Activated naive CD4-positive, alpha-beta T cell treated with anti-CD3 and anti-CD28 coated beads, Interleukin-2, amount 10 ng/mL, durations not matched to agents 7 days and 5 days (primary cell): ENCODE measurements around the gene LTBP1.
"Not testable (repeated sequence)": the region's sequence is repeated elsewhere in the genome, so short reads cannot be mapped to it uniquely, and the experiment has no call there.

Experiments used
- CTCF ChIA-PET: fragments of 350-600 bp; sonication (Branson Sonifier 250); formaldehyde crosslinking; loops from one replicate; lab custom pipeline; 2021; ENCODE audit warnings: antibody characterized with exemption; lab: Charles Lee
- DNase-seq: peaks from one replicate; pipeline ENCODE4 v3.0.0-alpha.2; 2020
- H3K27ac Mint-ChIP-seq: one replicate; pipeline ENCODE4 v1.8.0; 2021; ENCODE audit warnings: mild to moderate bottlenecking, moderate library complexity, mixed read lengths
- H3K27me3 Mint-ChIP-seq: one replicate; pipeline ENCODE4 v1.8.0; 2021; ENCODE audit warnings: mild to moderate bottlenecking, mixed read lengths
- H3K36me3 Mint-ChIP-seq: one replicate; pipeline ENCODE4 v1.8.0; 2021; ENCODE audit warnings: mixed read lengths
- H3K4me1 Mint-ChIP-seq: one replicate; pipeline ENCODE4 v1.8.0; 2021; ENCODE audit warnings: mixed read lengths
- H3K4me3 Mint-ChIP-seq: one replicate; pipeline ENCODE4 v1.8.0; 2021; ENCODE audit warnings: mild to moderate bottlenecking, moderate library complexity, mixed read lengths
- H3K9me3 Mint-ChIP-seq: one replicate; pipeline ENCODE4 v1.8.0; 2021; ENCODE audit warnings: mixed read lengths

LTBP1 gene

DNA sequence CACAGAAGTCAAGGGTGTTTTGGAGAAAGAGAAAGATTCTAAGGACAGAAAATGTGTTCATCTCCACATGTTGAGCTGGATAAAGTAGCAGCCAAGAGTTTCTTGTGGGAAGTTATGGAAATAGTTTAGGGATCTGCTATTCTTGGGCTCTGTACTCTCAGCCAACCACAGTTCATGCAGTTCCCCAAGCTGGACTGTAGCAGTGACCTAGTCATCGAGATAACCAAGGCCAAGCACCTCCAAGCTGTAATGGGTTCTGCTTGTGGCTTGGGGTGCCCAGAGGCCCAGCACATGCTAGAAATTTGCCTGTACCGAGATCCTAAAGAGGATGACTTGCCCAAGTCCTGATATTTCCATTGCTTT is 437.8 kb downstream of the LTBP1 start:
- no peak overlapping the region for H3K4me3 Mint-ChIP-seq
- CTCF ChIA-PET: interaction anchor here (1.4 kb wide), 1 partner anchor 12 kb away, joined by 3 read pairs; no protein-coding TSS in a partner anchor
- no peak overlapping the region for H3K27ac Mint-ChIP-seq
- H3K4me1 Mint-ChIP-seq: no peaks in the 10 kb centered on the region
- H3K9me3 Mint-ChIP-seq: no peaks in the 10 kb centered on the region
- peaks cover 7% of the 10 kb centered on the region for H3K27me3 Mint-ChIP-seq
- no peaks in the 10 kb centered on the region for H3K36me3 Mint-ChIP-seq
- DNase-seq: no peak

DNA sequence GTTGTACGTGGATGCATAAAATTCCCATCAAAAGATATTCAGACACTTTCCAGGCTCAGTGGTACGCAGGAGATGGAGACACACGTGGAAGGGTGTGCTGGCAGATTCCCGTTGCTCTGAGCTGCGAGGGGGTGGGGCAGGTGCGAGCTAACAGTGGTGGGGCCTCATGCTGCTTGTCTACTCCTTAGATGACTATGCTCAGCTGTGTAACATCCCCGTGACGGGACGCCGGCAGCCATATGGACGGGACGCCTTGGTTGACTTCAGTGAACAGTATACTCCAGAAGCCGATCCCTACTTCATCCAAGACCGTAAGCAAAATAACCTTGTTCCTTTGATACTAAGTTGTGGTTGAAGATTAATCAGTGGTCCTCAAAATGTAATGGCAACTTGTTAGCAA is 442.2 kb downstream of the LTBP1 start:
- H3K4me3 Mint-ChIP-seq: no peak overlapping the region
- peaks cover 4% of the 10 kb centered on the region for H3K27me3 Mint-ChIP-seq
- no peaks in the 10 kb centered on the region for H3K4me1 Mint-ChIP-seq
- H3K36me3 Mint-ChIP-seq: no peaks in the 10 kb centered on the region
- CTCF ChIA-PET: interaction anchor here (1.4 kb wide), 1 partner anchor 9 kb away, joined by 7 read pairs; no protein-coding TSS in a partner anchor
- no peaks in the 10 kb centered on the region for H3K9me3 Mint-ChIP-seq
- H3K27ac Mint-ChIP-seq: no peak overlapping the region
- DNase-seq: no peak

- CTCF ChIA-PET: interaction anchor here (0.7 kb wide), 1 partner anchor 199 kb away, joined by 4 read pairs; no protein-coding TSS in a partner anchor
- not testable (repeated sequence) for H3K27me3 Mint-ChIP-seq, H3K4me3 Mint-ChIP-seq, H3K27ac Mint-ChIP-seq, H3K36me3 Mint-ChIP-seq, H3K9me3 Mint-ChIP-seq, DNase-seq, H3K4me1 Mint-ChIP-seq
Measured at GRCh38 chr2:33389695-33390094, 442.9 kb downstream of the LTBP1 start.

DNA sequence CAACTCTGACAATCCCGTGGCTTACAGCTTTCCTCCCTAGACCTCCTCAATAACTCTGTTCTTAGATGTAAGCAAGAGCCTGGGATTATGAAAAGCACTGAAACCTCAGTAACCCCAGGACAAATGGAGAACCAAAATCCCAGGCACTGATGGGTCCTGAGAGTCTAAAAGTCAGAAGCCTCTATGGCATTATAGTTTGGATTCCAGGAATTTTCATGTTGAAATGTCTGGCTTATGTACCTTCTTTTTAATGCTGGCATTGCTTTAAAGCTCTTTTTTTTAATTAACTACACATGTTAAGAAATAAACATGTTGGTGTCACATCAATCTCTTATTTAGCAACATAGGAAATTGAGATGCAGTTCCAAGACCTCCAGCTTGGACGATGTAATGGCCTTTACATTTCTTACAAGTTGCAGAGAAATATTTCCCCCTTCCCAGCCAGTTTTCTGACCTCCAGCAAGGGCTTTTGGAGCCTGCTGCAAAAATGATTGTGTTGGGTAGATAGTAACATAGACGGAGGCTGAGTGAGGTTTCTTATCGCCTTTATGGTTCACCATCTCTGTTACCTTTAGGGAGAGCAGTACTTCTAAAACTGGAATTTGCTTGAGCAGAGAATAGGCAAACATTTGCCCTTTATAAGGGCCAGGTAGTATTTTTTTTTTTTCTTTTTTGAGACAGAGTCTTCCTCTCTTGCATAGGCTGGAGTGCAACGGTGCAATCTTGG is 444.9 kb downstream of the LTBP1 start:
- no peak overlapping the region for H3K4me3 Mint-ChIP-seq
- H3K27me3 Mint-ChIP-seq: no peaks in the 10 kb centered on the region
- no peaks in the 10 kb centered on the region for H3K36me3 Mint-ChIP-seq
- H3K4me1 Mint-ChIP-seq: no peaks in the 10 kb centered on the region
- no peak for DNase-seq
- no peak overlapping the region for H3K27ac Mint-ChIP-seq
- no peaks in the 10 kb centered on the region for H3K9me3 Mint-ChIP-seq
- CTCF ChIA-PET: interaction anchor here (1.0 kb wide), 1 partner anchor 10 kb away, joined by 4 read pairs; no protein-coding TSS in a partner anchor

- no peak for DNase-seq
- no peaks in the 10 kb centered on the region for H3K4me1 Mint-ChIP-seq
- H3K27ac Mint-ChIP-seq: no peak overlapping the region
- H3K27me3 Mint-ChIP-seq: no peaks in the 10 kb centered on the region
- CTCF ChIA-PET: no interaction called here
- no peaks in the 10 kb centered on the region for H3K9me3 Mint-ChIP-seq
- no peak overlapping the region for H3K4me3 Mint-ChIP-seq
- H3K36me3 Mint-ChIP-seq: no peaks in the 10 kb centered on the region
Measured at GRCh38 chr2:33392366-33392765, 445.6 kb downstream of the LTBP1 start.

DNA sequence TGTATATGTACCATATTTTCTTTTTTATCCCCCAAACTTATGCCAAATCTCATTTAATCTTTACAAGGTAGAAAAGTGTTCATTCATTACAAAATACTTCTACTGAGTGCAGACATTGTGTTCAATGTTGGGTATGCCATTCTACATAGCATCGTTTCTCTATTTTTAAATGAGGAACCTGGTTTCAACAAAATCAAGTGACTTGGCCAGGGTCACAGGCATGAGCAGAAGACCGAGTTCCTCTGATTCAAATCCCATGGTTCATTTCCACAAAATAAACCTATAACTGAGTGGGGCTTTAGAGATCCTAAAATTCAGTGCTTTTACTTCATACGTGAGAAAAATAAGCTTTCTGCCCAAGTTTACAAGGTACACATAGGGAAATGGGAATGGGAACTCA is 448.3 kb downstream of the LTBP1 start:
- Mint-ChIP-seq H3K4me1 (no peaks in the 10 kb centered on the region), H3K36me3 (no peaks in the 10 kb centered on the region), H3K27ac (no peak overlapping the region), H3K9me3 (no peaks in the 10 kb centered on the region), H3K27me3 (no peaks in the 10 kb centered on the region), H3K4me3 (no peak overlapping the region)
- CTCF ChIA-PET: interaction anchor here (1.0 to 1.2 kb wide), 4 partner anchors 37 to 188 kb away, joined by 3 to 7 read pairs (median 3); no protein-coding TSS in a partner anchor
- no peak for DNase-seq

GRCh38 chr2:33395655-33396249 is 449.0 kb downstream of the LTBP1 start:
- no peaks in the 10 kb centered on the region for H3K36me3 Mint-ChIP-seq
- H3K4me3 Mint-ChIP-seq: no peak overlapping the region
- H3K9me3 Mint-ChIP-seq: no peaks in the 10 kb centered on the region
- H3K27me3 Mint-ChIP-seq: no peaks in the 10 kb centered on the region
- DNase-seq: peak; percentile 68
- no peaks in the 10 kb centered on the region for H3K4me1 Mint-ChIP-seq
- CTCF ChIA-PET: interaction anchor here (0.6 to 1.2 kb wide), 7 partner anchors 22 to 253 kb away, joined by 3 to 7 read pairs (median 3); no protein-coding TSS in a partner anchor
- H3K27ac Mint-ChIP-seq: no peak overlapping the region

GRCh38 chr2:33404321-33404720 is 457.6 kb downstream of the LTBP1 start:
- Mint-ChIP-seq H3K36me3 (no peaks in the 10 kb centered on the region), H3K4me3 (no peak overlapping the region), H3K9me3 (no peaks in the 10 kb centered on the region), H3K27ac (no peak overlapping the region), H3K27me3 (no peaks in the 10 kb centered on the region), H3K4me1 (no peaks in the 10 kb centered on the region)
- CTCF ChIA-PET: no interaction called here
- DNase-seq: no peak

DNA sequence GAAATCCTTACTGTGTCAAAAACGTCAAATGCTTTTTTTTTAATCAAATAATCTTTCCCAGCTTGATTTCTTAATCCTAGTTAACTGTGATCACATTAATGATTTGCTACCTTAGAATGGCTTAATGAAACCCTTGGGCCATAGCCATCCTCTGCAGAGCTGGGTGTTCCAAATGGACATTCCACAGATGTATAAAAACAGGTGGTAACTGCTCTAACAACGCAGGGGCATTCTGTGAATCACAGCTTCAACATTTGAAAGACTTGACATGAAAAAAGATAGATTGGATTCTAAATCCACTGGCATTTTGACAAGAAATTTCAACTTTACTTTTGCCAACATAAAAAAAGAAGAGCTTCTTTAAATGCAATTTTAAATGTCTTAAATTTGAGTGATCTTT is 459.9 kb downstream of the LTBP1 start:
- no peaks in the 10 kb centered on the region for H3K9me3 Mint-ChIP-seq
- CTCF ChIA-PET: interaction anchor here (0.6 kb wide), 1 partner anchor 530 kb away, joined by 3 read pairs; no protein-coding TSS in a partner anchor
- no peak for DNase-seq
- H3K4me1 Mint-ChIP-seq: no peaks in the 10 kb centered on the region
- no peaks in the 10 kb centered on the region for H3K27me3 Mint-ChIP-seq
- H3K4me3 Mint-ChIP-seq: no peak overlapping the region
- no peaks in the 10 kb centered on the region for H3K36me3 Mint-ChIP-seq
- H3K27ac Mint-ChIP-seq: no peak overlapping the region

DNA sequence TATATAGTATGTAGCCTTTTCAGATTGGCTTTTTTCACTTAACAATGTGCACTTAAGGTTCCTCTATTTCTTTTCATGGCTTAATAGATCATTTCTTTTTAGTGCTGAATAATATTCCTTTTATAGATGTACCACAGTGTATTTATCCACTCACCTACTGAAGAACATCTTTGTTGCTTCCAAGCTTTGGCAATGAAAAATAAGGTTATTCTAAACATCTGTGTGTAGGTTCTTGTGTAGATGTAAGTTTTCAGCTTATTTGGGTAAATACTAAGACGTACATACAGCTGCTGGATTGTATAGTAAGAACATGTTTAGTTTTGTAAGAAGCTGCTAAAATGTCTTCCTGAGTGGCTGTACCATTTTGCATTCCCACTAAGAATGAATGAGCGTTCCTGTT is 461.4 kb downstream of the LTBP1 start:
- no peak for DNase-seq
- Mint-ChIP-seq H3K27me3 (no peaks in the 10 kb centered on the region), H3K4me1 (no peaks in the 10 kb centered on the region), H3K36me3 (no peaks in the 10 kb centered on the region), H3K9me3 (no peaks in the 10 kb centered on the region), H3K27ac (no peak overlapping the region), H3K4me3 (no peak overlapping the region)
- CTCF ChIA-PET: no interaction called here

DNA sequence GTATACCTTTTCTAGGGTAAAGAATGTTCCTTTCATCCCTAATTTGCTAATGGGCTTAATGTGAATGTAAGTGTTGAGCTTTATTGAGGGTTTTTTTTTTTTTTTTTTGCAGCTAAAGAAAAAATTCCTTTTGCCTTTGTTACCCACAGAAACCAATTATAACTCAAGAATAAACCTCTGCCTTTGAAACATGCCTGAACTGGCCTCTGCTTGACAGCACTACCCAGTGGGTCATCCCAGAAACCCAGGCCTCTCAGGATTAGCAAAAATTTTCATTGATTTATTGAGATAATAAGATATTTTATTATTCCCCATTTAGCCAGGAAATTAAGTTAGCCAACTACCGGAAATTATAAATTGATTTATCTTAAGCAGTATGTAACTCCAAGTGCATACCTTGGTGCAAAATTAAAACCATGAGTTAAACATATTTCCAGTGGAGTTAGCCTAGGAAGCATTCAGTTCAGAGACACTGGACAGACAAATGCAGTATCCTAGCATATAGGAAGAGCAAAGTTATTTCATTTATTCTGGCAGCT is 462.7 kb downstream of the LTBP1 start:
- Mint-ChIP-seq H3K36me3 (no peaks in the 10 kb centered on the region), H3K4me1 (no peaks in the 10 kb centered on the region), H3K9me3 (no peaks in the 10 kb centered on the region), H3K27ac (no peak overlapping the region), H3K27me3 (no peaks in the 10 kb centered on the region), H3K4me3 (no peak overlapping the region)
- CTCF ChIA-PET: no interaction called here
- DNase-seq: no peak

- Mint-ChIP-seq H3K9me3 (no peaks in the 10 kb centered on the region), H3K4me1 (no peaks in the 10 kb centered on the region), H3K27ac (no peak overlapping the region), H3K4me3 (no peak overlapping the region), H3K27me3 (no peaks in the 10 kb centered on the region), H3K36me3 (no peaks in the 10 kb centered on the region)
- CTCF ChIA-PET: no interaction called here
- DNase-seq: no peak
Measured at GRCh38 chr2:33411765-33412164, 465.0 kb downstream of the LTBP1 start.

GRCh38 chr2:33412920-33413319 is 466.2 kb downstream of the LTBP1 start:
- Mint-ChIP-seq H3K4me1 (no peaks in the 10 kb centered on the region), H3K27ac (no peak overlapping the region), H3K9me3 (no peaks in the 10 kb centered on the region), H3K4me3 (no peak overlapping the region), H3K27me3 (no peaks in the 10 kb centered on the region), H3K36me3 (no peaks in the 10 kb centered on the region)
- CTCF ChIA-PET: interaction anchor here (0.8 to 2.6 kb wide), 3 partner anchors 28 to 171 kb away, joined by 3 to 14 read pairs (median 3); no protein-coding TSS in a partner anchor
- DNase-seq: no peak

GRCh38 chr2:33419581-33420200 is 472.9 kb downstream of the LTBP1 start:
- CTCF ChIA-PET: no interaction called here
- no peaks in the 10 kb centered on the region for H3K4me1 Mint-ChIP-seq
- H3K27me3 Mint-ChIP-seq: no peaks in the 10 kb centered on the region
- H3K4me3 Mint-ChIP-seq: no peak overlapping the region
- no peaks in the 10 kb centered on the region for H3K36me3 Mint-ChIP-seq
- DNase-seq: no peak
- H3K27ac Mint-ChIP-seq: no peak overlapping the region
- H3K9me3 Mint-ChIP-seq: no peaks in the 10 kb centered on the region
